Testis (tissue), 2 donors: ENCODE measurements around the gene CHCHD6.

Experiments used
- CTCF ChIP-seq, 3 experiments: fragments of 450-650 bp in 2 of 3; fragments of 200-600 bp in 1 of 3; sonication (generic) in 1 of 3; IDR thresholded peaks; one replicate each; pipeline ENCODE4 v1.5.1; 2016 to 2019; ENCODE audit warnings: antibody characterized with exemption in 3 of 3, mild to moderate bottlenecking in 2 of 3, moderate library complexity in 1 of 3
- POLR2A ChIP-seq: fragments of 450-650 bp; IDR thresholded peaks from one replicate; pipeline ENCODE4 v1.6.1; 2017; ENCODE audit warnings: antibody characterized with exemption, mild to moderate bottlenecking, moderate library complexity

- TF ChIP-seq CTCF (IDR thresholded peaks at IDR 0.05) (no peak), POLR2A (no peak)
Measured at GRCh38 chr3:126818400-126819095, 114.5 kb downstream of the CHCHD6 start.
